Stimulated activated CD4-positive, alpha-beta T cell treated with anti-CD3 and anti-CD28 coated beads, Interleukin-4, amount 100 ng/mL, for 1 hour (primary cell): ENCODE measurements around the gene KCNMA1.
"Not testable (repeated sequence)": the region's sequence is repeated elsewhere in the genome, so short reads cannot be mapped to it uniquely, and the experiment has no call there.

ENCODE experiments used
- DNase-seq: peaks from one replicate; pipeline ENCODE4 v3.0.0-alpha.2; 2020

KCNMA1 gene

DNA sequence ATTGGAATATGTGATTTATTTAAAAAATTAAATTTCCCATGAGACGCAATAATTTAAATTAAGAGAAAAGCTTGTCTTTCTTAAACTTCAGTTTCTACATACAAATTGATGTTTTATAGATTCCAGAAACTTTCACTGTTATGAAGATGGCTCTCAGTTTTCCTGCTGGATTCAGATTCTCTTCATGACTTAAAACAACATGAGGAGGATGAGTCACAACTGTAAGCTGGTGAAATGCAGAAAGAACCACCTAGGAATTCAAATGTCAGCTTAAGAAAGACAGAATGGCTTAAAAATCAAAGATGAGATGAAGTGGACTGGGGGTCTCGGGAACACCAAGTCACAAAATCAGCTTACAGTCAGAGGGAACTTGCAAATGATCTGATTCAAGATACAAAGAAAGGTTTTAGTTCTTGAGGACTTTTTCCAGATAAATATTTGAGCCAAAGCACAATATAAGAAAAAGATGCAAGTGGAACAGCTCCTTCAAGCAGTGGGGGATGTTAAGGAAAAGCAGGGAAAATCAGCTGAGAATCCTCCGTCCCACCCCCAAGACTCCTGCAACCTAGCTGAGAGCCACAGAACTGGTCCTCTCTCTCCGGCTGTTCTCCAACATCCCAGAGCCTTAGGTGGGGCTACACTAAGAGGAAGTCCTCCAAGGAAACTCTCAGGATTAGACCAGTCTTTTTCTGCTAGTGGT lies 279.8 kb downstream of the KCNMA1 start:
- DNase-seq = no peak

DNA sequence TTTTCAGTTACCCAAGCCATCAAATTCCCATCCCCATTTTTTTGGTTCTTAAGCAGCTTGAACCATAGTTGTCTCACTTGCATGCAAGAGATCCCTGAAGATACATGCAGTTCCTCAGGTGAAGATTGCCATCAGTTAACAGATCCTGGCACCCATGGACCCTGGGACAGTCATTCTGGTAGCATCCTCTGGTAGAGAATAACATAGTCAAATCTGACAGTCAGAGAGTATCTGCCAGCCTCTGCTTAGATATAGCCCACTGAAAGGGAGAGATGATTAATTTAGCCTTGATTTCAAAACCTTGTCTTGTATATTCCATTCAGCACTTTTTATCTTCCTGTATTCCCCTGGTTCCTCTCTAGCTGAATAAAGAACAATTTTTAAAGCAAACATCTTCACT lies 280.4 kb downstream of the KCNMA1 start:
- DNase-seq = no peak

DNA sequence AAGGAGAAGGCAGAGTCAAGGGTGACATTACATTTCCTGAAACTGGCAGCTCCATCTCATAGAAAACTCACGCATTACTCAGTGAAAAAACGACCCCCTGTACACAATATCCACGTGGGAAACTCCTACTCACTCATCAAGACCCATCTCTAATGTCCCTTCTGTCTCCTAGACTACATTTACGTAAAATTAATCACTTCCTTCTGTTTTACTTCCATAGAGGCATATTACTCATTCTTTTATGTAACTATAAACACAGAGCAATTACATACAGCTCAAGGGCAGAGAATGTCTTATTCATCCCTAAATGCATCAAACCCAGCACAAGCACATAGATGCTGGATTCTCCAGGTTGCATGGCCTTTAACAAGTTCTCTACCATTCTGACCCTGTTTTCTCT lies 281.8 kb downstream of the KCNMA1 start:
- DNase-seq = no peak

- DNase-seq = no peak
These were observed 286.2 kb downstream of the KCNMA1 start for GRCh38 chr10:77351386-77351785.

GRCh38 chr10:77350711-77351119 lies 286.9 kb downstream of the KCNMA1 start:
- no peak for DNase-seq

GRCh38 chr10:77350134-77350533 lies 287.5 kb downstream of the KCNMA1 start:
- DNase-seq = no peak

- DNase-seq = no peak
These were observed 288.4 kb downstream of the KCNMA1 start for GRCh38 chr10:77349226-77349625.

DNA sequence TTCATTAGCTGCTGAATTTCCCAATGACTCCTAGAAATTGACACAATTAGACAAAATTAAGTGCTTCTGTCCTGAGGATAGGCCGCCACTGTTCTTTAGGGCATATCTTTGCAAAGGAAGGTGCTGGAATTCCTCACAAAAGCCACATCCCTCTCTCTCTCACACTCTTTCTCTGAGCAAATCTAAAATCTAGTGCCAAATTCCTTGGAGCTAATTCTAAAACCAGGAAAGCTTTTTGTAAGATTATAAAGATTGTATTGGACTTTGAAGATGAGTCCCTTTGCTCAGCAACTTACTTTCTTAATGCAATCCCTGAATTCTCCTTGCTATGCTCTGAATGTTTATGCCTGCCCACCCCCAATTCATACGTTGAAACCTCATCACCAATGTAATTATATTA lies 288.9 kb downstream of the KCNMA1 start:
- no peak for DNase-seq

DNA sequence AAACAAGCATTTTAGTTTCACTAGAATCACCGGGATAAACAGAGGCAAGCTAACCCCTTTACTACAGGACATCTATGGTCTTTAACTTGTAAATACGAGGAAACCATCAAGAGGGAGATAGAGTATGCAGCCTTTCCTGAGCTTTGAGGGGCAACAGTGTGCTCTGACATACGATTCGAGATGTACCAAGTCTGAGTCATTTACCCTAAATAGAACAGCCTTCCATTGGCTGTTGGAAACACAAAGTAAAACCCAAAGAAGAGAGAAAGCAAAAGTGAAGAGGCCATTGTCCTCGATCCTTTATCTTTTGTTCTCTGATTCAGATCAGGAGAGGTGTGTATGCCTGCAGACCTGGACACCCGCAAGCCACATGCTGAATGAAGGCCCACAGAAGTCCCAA lies 289.5 kb downstream of the KCNMA1 start:
- no peak for DNase-seq

GRCh38 chr10:77347052-77347451 lies 290.6 kb downstream of the KCNMA1 start:
- no peak for DNase-seq

DNA sequence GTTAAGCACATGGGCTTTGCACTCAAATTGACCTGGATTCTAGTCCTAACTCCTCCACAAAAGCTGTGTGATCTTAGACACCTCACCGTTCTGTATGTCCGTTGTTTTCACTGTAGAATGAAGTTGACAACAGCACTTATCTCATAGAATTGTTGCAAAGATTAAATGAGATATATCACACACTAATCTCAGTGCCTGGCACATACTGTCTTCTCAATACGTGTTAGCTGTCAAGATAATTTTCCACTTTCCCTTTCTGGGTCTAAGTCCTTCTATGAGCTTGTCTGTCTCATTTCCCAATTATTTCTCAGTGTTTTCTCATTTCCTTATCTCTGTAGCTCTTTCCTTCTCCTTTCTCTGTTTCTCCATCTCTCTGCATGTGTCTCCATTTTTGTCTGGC lies 296.6 kb downstream of the KCNMA1 start:
- no peak for DNase-seq

GRCh38 chr10:77339872-77340271 lies 297.7 kb downstream of the KCNMA1 start:
- not testable (repeated sequence) for DNase-seq

DNA sequence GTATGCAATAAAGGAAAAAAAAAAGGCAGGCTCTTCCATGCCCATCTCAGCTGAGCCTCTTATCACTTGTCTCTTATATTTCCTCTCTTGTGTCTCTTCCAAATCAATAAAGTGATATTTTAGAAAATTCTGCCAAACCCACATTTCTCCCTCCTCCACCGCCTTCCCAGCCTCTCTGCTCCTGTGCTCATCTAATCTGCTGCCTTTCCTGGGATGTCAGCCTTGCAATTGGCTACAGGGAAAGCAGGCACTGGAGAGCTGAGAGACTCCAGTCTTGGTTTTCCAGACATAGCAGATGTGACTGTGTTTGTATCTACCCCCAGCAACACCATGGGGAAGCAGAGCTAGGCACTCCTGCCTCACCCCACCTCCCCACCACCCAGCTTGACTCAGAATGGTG lies 298.4 kb downstream of the KCNMA1 start:
- no peak for DNase-seq

DNA sequence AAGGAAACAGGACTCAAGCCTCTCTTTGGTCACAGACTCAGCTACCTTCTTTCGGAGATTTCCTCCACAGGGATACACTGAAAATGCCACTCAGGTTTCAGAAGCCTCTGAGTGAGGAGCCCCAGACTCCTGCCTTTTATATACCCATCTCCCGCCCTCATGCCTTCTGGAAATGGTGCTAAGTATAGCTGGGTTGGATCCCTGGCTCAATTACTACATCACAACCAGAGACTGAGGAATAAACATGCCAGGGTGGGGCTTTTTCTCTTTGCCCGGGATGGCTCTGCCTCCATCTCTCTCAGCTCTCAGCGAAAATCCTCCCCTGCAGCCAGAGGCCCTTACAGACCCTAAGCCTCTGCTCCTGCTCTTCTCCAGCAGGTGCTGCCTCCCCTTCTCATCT lies 299.5 kb downstream of the KCNMA1 start:
- DNase-seq = no peak

DNA sequence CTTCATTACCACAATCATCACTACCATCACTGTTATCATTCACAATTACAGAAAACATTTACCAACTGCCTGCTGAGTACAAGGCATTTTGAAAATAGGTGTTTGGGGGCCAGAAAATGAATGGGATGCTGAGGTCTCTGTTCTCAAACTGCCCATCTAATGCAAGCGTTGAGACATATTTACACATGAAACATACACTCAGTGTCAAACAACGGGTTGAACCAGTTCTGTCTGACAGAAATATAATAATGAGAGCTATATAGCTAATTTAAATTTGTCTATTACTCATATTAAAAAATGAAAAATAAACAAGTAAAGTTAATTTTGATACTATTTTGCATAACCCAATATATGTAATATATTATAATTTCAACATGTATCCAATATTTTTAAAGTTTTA lies 303.1 kb downstream of the KCNMA1 start:
- no peak for DNase-seq

- DNase-seq = no peak
These were observed 303.8 kb downstream of the KCNMA1 start for GRCh38 chr10:77333610-77334340.

DNA sequence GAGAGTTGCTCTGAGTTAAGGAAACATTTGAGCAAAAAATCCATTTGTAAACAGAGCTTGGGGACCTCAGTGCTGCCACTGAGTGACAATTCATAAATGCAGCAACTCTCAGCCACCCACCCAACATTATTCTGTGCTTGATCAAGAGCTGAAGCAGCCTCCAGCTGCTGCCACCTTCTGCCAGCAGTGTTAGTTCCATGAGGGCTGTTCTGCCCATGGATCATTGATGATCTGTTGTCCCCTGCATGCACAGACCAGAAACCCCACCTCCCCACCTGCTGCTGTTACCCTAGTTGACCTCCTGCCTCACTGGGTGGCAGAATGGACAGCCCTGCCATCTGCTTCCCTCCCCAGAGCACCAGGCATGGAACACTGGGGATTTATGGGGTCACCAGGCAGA lies 305.4 kb downstream of the KCNMA1 start:
- DNase-seq = no peak

- no peak for DNase-seq
These were observed 309.3 kb downstream of the KCNMA1 start for GRCh38 chr10:77328272-77328816.

DNA sequence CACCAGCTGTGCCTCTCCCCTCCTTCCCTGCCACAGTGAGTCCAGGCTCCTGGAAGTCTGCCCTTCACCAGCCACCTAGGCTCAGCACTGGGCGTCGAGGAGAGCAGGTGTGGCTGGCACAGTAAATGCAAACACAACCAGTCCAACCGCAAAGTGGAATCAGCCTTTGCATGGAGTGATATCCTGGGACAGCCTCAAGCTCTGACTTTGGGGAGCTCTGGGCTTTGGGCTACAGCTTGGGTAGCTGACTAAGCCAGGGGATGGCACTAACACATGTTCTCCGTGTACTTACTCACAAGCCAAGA lies 312.4 kb downstream of the KCNMA1 start:
- no peak for DNase-seq

DNA sequence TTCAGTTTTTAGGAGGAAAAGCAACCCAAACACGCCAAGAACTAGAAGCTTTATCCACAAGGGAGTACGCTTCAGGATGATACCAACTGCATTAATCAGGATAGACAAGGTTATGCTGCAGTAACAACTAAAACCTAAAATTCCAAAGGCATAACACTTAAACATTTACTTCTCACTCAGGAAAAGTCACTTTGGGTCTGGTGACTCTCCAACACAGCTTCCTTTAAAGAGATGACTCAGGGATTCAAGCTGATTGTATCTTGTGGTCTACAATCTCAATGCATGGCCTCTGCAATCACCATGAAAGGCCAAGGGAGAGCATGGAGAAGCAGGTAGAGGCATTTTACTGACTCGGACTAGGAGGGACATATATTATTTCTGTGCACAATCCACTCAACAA lies 315.8 kb downstream of the KCNMA1 start:
- DNase-seq = no peak

GRCh38 chr10:77320971-77321471 lies 316.6 kb downstream of the KCNMA1 start:
- DNase-seq = no peak

DNA sequence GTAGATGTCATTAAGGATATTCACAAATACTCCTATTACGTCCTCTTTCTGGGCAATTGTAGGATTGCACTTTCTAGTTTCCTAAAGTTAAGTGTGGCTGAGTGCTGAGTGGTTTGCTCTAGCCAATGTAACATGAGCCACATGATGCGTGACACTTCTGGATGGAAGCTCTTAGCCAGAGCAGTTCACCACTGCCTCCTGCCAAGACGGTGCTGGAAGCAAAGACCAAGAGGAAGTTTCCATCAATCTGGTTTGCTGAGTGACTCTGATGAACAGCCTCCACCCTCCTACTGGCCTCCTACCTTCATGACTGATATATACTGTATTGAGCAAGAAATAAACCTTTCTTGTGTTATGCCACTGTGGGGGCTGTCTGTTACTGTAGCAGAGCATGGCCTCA lies 318.1 kb downstream of the KCNMA1 start:
- no peak for DNase-seq

DNA sequence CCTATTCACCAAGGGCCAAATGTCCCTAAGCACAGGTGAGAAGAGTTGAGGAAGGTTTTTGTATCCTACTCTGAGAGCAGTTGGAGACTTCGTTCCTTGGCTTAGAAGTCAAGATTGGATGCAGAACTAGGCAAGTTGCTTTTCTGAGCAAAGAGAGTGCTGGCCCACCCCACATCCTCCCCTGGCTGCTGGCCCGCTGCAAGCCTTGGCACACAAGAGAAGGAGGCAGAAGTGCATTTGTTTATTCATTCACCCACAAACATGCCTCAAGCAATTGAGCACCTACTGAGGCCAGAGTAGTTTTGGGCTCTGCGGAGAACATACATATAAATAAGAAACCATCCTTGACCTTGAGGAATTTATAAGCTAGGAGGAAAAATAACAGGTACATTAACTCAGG lies 318.9 kb downstream of the KCNMA1 start:
- no peak for DNase-seq

GRCh38 chr10:77317221-77317620 lies 320.4 kb downstream of the KCNMA1 start:
- DNase-seq = no peak
